Measurements from ENCODE around the gene ERGIC2.
A peak's percentile ranks its signal among the peaks of the same experiment; 100 is the strongest.
"Not testable (repeated sequence)": the region's sequence is repeated elsewhere in the genome, so short reads cannot be mapped to it uniquely, and the experiment has no call there.

The ERGIC2 gene

DNA sequence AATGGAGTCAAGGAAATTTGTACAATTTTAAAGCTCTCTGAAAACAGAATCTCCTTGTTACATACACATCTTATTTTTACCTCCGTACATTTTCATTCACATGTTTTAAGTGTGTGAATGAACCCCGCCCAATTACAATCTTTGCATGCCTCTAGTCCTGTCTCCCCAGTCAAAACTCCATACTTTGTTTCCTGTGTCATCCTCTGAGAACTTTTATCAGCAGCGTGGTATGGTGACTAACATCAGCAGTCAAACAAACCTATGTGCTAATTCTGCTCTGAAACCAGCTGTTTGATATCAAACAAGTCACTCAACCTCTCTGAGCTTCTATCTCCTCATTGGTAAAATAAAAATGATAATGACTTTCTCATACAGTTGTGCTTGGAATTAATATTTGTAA, 15.8 kb upstream of the ERGIC2 start:
- ATAC-seq (replicated peaks) = no peak
- peaks cover 11% of the 10 kb centered on the region in 2 donors for H3K27me3 Mint-ChIP-seq
- peaks cover 0 to 5% of the 10 kb centered on the region in 2 donors for H3K4me1 Mint-ChIP-seq
- H3K27ac Mint-ChIP-seq = no peak overlapping the region
- H3K36me3 Mint-ChIP-seq = no peaks in the 10 kb centered on the region
- H3K4me3 Mint-ChIP-seq = no peak overlapping the region
- DNase-seq = no peak
- H3K9me3 Mint-ChIP-seq = no peaks in the 10 kb centered on the region

DNA sequence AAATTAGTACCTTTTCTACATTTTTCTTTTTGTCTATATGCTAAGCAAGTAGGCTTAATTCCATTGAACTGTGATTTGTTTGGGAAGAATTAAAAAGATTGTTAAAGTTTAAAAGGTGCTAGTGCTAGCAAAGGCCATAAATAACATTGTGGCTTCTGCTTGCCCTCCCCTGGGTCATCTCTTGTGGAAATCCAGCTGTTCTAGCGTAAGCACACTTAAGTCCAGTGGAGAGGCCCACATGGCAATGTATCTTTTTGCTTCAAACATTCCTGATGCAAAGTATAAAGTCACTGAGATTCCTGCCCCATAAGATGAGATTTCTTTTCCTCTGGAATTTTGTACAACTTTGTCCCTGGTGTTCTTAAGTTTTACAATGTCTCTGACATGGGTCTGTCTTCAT, 14.4 kb upstream of the ERGIC2 start:
- Mint-ChIP-seq H3K27ac (no peak overlapping the region), H3K36me3 (no peaks in the 10 kb centered on the region), H3K4me3 (no peak overlapping the region), H3K4me1 (peaks cover 0 to 5% of the 10 kb centered on the region in 2 donors), H3K9me3 (no peaks in the 10 kb centered on the region), H3K27me3 (peaks cover 5 to 11% of the 10 kb centered on the region in 2 donors)
- ATAC-seq (replicated peaks) = no peak
- DNase-seq = no peak

DNA sequence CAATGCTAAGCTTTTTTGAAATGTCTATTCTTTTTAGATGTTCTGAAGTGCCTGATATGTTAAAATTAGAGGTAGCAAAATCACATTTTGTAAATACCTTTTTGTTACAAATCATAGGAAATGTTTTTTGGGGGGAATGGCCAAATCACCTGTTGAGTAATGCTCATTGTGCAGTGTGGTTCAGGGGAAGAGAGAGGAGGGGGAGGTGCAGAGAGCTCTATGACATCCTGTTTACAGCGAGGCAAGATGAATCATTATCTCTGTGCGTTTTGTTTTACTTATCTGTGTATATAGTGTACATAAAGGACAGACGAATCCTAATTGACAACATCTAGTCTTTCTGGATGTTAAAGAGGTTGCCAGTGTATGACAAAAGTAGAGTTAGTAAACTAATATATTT, 9.4 kb upstream of the ERGIC2 start:
- H3K27ac Mint-ChIP-seq; H3K27me3 Mint-ChIP-seq; DNase-seq; H3K9me3 Mint-ChIP-seq; ATAC-seq (replicated peaks); H3K36me3 Mint-ChIP-seq; H3K4me1 Mint-ChIP-seq: not testable (repeated sequence)
- H3K4me3 Mint-ChIP-seq = peak overlapping the region in 1 of 2 donors; percentile 39

DNA sequence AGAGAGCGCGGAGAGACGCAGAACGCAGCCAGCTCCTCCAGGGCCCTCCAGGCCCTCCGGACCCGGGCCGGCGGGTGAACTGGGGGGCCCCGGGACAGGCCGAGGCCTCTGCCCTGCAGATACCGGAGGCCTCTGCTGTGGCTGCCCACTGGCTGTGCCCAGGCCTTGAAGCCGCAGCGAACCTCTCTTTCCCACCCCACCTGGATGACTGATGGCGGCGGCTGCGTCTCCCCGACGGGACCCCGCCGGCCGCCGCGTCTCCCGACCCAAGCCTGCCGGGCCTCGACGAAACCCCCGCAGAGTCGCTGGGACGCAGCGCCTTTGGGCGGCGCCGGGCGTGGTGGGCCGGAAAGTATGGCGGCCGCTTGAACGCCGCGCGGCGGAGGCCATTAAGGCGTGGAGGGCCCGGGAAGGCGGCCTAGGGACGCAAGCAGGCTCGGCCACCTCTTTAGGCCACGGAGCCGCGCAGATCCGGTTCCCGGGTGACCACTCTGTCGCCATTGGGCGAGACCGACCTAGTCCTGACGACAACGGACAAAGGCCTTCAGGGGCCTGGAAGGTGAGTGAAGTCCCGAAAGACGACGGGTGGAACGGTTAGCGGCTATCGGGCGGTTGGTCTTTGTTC, 8.4 kb upstream of the ERGIC2 start:
- no peaks in the 10 kb centered on the region for H3K9me3 Mint-ChIP-seq
- peak in 1 of 2 donors; percentile 63 for ATAC-seq (replicated peaks)
- H3K27ac Mint-ChIP-seq = no peak overlapping the region
- no peaks in the 10 kb centered on the region for H3K4me1 Mint-ChIP-seq
- peaks cover 0 to 11% of the 10 kb centered on the region in 2 donors for H3K27me3 Mint-ChIP-seq
- DNase-seq = no peak
- no peaks in the 10 kb centered on the region for H3K36me3 Mint-ChIP-seq
- H3K4me3 Mint-ChIP-seq = peak overlapping the region in 1 of 2 donors; percentile 39

DNA sequence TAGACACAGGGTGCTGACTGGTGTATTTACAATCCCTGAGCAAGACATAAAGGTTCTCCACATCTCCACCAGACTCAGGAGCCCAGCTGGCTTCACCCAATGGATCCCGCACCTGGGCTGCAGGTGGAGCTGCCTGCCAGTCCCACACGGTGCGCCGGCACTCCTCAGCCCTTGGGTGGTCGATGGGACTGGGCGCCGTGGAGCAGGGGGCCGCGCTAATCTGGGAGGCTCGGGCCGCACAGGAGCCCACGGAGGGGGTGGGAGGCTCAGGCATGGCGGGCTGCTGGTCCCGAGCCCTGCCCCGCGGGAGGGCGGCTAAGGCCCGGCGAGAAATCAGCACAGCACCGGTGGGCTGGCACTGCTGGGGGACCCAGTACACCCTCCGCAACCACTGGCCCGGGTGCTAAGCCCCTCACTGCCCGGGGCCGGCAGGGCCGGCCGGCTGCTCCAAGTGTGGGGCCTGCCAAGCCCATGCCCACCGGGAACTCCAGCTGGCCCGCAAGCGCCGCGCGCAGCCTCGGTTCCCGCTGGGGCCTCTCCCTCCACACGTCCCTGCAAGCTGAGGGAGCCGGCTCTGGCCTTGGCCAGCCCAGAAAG, 5.2 kb upstream of the ERGIC2 start:
- H3K4me1 Mint-ChIP-seq; H3K27ac Mint-ChIP-seq; H3K9me3 Mint-ChIP-seq; DNase-seq; H3K36me3 Mint-ChIP-seq; ATAC-seq (replicated peaks); H3K4me3 Mint-ChIP-seq: not testable (repeated sequence)
- H3K27me3 Mint-ChIP-seq = peaks cover 0 to 22% of the 10 kb centered on the region in 2 donors

DNA sequence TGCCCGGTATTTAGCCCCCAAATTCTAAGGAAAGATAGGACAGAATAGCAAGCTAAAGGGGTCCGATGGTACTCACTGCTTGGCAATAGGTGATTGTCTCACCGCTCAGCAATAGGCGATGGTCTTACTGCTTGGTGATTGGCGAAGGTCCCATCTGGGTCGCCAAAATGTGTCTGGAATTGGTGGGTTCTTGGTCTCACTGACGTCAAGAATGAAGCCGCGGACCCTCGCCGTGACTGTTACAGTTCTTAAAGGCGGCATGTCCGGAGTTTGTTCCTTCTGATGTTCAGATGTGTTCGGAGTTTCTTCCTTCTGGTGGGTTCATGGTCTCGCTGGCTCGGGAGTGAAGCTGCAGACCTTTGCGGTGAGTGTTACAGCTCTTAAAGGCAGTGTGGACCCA, 4.2 kb upstream of the ERGIC2 start:
- not testable (repeated sequence) for H3K4me3 Mint-ChIP-seq; ATAC-seq (replicated peaks); H3K9me3 Mint-ChIP-seq; DNase-seq; H3K4me1 Mint-ChIP-seq; H3K36me3 Mint-ChIP-seq; H3K27ac Mint-ChIP-seq
- H3K27me3 Mint-ChIP-seq = peaks cover 0 to 22% of the 10 kb centered on the region in 2 donors

DNA sequence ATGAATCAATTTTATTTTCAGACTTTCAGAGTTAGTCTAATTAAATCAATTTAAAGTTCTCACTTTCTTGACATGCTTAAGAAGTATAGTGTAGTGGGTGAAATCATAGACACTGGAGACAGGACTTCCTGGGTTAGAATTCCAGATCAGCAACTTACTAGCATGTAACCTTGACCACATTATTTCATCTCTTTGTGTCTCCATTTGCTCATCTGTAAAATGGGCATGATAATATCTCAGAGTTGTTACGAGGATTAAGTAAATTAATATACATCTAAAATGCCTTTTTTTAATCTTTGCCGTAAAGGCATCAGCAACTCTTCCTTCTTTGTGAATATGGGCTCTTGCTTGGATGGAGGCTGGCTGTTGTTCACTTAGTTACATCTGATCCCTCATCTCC, 1.3 kb upstream of the ERGIC2 start:
- Mint-ChIP-seq H3K27ac (no peak overlapping the region), H3K27me3 (peaks cover 0 to 22% of the 10 kb centered on the region in 2 donors), H3K36me3 (no peaks in the 10 kb centered on the region), H3K4me1 (peaks cover 3 to 18% of the 10 kb centered on the region in 2 donors), H3K4me3 (peak overlapping the region in 1 of 2 donors; percentile 13), H3K9me3 (no peaks in the 10 kb centered on the region)
- no peak for ATAC-seq (replicated peaks)
- DNase-seq = no peak

DNA sequence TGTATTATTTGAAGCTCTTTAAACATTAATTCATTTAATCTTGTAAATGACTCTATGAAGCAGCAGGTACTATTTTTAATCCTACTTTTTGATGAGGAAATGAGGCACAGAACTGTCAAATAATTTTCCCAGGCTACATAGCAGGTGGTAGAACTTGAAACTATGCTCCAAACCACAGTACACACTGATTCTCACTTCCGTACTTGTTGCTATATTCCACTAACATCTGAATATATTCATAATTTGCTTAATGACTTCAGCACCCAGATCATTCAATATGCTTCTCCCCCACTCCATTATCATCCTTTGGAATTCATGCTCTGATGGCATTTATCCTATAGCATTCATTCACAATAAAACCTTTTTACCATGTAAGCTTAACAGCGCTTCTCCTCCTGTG, 4.9 kb downstream of the ERGIC2 start:
- no peak overlapping the region for H3K27ac Mint-ChIP-seq
- peaks cover 15 to 18% of the 10 kb centered on the region in 2 donors for H3K4me1 Mint-ChIP-seq
- ATAC-seq (replicated peaks) (no peak), DNase-seq (no peak)
- peaks cover 0 to 4% of the 10 kb centered on the region in 2 donors for H3K9me3 Mint-ChIP-seq
- H3K4me3 Mint-ChIP-seq = no peak overlapping the region
- H3K36me3 Mint-ChIP-seq = peaks cover 6 to 23% of the 10 kb centered on the region in 2 donors
- H3K27me3 Mint-ChIP-seq = no peaks in the 10 kb centered on the region

DNA sequence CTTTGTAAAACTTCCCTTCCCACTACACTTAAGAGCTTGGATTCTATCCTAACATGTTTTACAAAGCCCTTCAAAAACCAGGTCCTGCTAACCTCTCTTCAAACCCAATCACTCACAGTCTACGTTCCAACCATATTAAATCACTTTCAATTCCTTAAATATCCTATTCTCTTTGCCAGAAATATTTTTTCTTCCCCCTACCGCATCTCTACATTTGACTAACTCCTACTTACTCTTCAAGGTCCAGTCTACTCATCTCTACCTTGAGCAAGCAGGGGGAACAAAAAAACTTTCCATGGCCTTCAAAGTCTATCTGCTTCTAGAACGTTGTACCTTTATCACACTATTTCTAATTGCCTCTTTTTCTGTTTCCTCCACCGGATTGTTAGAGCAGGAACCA, 6.1 kb downstream of the ERGIC2 start:
- peak; percentile 25 to 57 for ATAC-seq (replicated peaks)
- Mint-ChIP-seq H3K9me3 (peaks cover 0 to 4% of the 10 kb centered on the region in 2 donors), H3K27me3 (no peaks in the 10 kb centered on the region), H3K27ac (no peak overlapping the region), H3K4me3 (no peak overlapping the region), H3K4me1 (peaks cover 14 to 15% of the 10 kb centered on the region in 2 donors), H3K36me3 (peaks cover 6 to 23% of the 10 kb centered on the region in 2 donors)
- no peak for DNase-seq

DNA sequence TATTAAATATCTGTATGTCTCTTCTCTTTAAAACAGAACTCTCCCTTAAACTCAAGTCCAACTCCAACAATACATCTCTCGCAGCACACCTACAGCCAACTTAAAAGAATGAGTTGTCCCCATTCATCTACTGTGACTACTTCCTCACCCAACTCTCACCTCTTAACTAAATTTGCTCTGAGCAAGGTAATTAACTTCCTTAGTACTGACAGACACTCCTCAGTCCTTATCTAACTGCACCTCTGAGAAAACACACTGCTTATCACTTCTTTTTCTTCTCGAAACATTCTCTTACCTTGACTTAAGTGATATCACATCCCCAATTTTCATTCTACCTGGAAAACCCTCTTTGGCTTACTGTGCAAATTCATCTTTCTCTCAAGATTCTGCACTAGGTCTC, 7.0 kb downstream of the ERGIC2 start:
- Mint-ChIP-seq H3K4me1 (peaks cover 5 to 13% of the 10 kb centered on the region in 2 donors), H3K4me3 (no peak overlapping the region), H3K36me3 (peaks cover 6 to 23% of the 10 kb centered on the region in 2 donors), H3K9me3 (peaks cover 0 to 4% of the 10 kb centered on the region in 2 donors), H3K27me3 (no peaks in the 10 kb centered on the region), H3K27ac (no peak overlapping the region)
- DNase-seq = no peak
- ATAC-seq (replicated peaks) = no peak

DNA sequence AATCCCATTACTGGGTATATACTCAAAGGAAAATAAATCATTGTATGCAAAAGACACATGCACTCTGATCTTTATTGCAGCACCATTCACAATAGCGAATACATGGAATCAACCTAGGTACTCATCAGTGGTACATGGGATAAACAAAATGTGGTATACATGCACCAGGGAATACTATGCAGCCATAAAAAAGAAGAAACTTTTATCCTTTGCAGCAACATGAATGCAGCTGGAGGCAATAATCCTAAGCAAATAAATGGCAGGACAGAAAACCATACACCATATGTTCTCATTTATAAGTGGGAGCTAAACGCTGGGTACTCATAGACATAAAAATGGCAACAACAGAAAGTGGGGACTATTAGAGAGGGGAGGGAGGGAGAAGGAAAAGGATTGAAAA, 15.9 kb downstream of the ERGIC2 start:
- Mint-ChIP-seq H3K27me3 (no peaks in the 10 kb centered on the region), H3K4me3 (no peak overlapping the region), H3K9me3 (no peaks in the 10 kb centered on the region), H3K27ac (no peak overlapping the region), H3K4me1 (peaks cover 1 to 13% of the 10 kb centered on the region in 2 donors), H3K36me3 (peaks cover 27 to 30% of the 10 kb centered on the region in 2 donors)
- DNase-seq (no peak), ATAC-seq (replicated peaks) (no peak)

DNA sequence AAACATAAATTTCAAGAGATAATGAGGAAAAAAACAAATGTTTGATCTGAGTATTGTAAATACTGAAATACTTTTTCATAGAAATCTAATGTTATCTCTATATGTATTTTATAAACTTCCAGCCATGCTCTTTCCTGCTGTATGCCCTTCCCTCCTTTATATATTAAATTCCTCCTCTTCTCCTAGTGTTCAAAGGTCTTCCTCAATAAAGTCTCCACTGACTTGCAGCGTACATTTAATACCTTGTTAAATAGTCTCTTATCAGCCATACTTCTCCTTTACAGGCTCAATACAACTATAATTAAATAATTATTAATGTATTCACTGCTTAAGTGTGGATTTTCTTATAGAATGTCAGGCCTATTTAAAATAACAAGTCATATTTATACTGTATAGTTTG, 26.0 kb downstream of the ERGIC2 start:
- DNase-seq (no peak), ATAC-seq (replicated peaks) (no peak)
- Mint-ChIP-seq H3K4me3 (no peak overlapping the region), H3K4me1 (no peaks in the 10 kb centered on the region), H3K27ac (no peak overlapping the region), H3K27me3 (no peaks in the 10 kb centered on the region), H3K9me3 (no peaks in the 10 kb centered on the region), H3K36me3 (peaks cover 3 to 21% of the 10 kb centered on the region in 2 donors)

DNA sequence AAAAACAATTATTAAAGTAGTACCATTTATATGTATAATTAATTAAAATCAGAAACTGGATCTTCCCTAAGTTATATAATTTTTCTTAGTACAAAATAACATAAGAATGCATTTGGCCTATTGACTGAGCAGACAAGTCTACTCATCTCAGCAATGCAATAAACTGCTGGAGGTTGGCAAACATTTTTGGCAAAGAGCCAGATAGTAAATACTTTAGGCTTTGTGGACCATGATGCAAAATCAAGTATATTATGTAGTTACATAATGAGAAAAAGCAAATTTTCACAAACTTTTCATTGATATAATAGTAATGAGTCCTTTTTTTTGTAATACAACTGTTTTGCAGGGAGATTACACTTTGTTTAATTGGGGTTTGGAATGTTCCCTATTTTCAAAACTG, 30.9 kb downstream of the ERGIC2 start:
- Mint-ChIP-seq H3K4me1 (peaks cover 0 to 2% of the 10 kb centered on the region in 2 donors), H3K9me3 (no peaks in the 10 kb centered on the region), H3K4me3 (no peak overlapping the region), H3K36me3 (peaks cover 10 to 19% of the 10 kb centered on the region in 2 donors), H3K27me3 (no peaks in the 10 kb centered on the region), H3K27ac (no peak overlapping the region)
- DNase-seq (no peak), ATAC-seq (replicated peaks) (no peak)

DNA sequence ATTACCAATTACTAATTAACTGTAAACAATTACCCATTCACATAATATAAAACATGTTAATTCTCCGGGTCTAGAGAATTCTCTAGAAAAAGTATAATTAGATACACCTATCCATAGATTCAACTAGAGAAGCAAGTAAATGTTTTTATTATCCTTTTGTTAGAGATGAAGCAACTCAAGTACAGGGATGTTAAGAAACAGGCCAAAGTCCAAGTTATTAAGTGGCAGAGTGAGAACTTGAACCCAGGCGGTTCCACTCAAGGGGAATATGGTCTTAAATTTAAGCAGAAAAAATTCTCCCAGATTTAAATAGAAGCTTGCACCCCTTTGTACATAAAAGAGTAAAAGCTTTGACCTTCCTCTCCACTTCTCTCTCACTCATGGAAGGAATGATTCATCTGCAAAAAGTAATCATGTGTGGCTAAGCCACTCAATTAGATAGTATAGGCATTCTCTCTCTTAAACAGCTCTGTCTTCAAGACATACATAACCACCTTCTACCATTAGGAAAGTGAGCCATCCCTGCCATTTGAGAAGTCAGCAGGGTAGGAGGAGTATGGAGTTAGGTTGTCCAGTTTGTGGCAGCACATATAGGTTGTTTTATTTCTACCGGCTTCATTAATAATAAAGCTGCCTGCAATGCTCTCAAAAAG, 34.1 kb downstream of the ERGIC2 start:
- Mint-ChIP-seq H3K27me3 (no peaks in the 10 kb centered on the region), H3K36me3 (peaks cover 15 to 24% of the 10 kb centered on the region in 2 donors), H3K4me3 (no peak overlapping the region), H3K4me1 (peaks cover 0 to 2% of the 10 kb centered on the region in 2 donors), H3K27ac (no peak overlapping the region), H3K9me3 (no peaks in the 10 kb centered on the region)
- ATAC-seq (replicated peaks) (peak in 1 of 2 donors; percentile 52), DNase-seq (no peak)

All from stimulated activated naive B cell treated with anti-CD40 and anti-IgM and Interleukin-4, amounts not matched to agents 10 μg/mL and 1 μg/mL and 100 μg/mL, for 72 hours (primary cell).